Right forelimb (tissue), 1 donor: ENCODE data around the gene DGAT2.

Experiments
- DNase-seq: peaks from one replicate; pipeline ENCODE4 v3.0.0-alpha.2; 2018

The DGAT2 gene

DNA sequence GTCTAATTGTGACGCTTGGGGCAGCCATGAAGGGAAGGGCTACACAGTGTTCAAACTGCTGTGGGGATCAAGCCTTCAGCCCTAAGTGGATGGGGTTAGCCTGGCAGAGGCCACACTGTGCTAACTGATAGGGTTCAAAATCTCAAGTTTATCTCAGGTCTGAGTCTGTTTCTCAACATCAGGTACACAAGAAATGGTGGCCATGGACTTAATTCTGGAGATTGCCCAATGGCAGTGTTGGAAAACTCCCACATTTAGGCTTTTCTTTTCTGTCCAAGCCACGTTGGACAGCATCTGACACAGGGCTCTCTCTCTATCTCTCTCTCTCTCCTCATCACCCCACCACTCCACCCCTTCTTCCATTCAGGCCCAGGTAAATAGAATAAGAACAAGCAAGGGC lies 10.9 kb upstream of the DGAT2 start:
- DNase-seq: no peak

GRCh38 chr11:75759832-75760231 lies 8.7 kb upstream of the DGAT2 start:
- no peak for DNase-seq

- no peak for DNase-seq
Measured at GRCh38 chr11:75760243-75760642, 8.3 kb upstream of the DGAT2 start.

- DNase-seq: no peak
Measured at GRCh38 chr11:75760710-75761493, 7.7 kb upstream of the DGAT2 start.

- no peak for DNase-seq
Measured at GRCh38 chr11:75762158-75762557, 6.4 kb upstream of the DGAT2 start.

DNA sequence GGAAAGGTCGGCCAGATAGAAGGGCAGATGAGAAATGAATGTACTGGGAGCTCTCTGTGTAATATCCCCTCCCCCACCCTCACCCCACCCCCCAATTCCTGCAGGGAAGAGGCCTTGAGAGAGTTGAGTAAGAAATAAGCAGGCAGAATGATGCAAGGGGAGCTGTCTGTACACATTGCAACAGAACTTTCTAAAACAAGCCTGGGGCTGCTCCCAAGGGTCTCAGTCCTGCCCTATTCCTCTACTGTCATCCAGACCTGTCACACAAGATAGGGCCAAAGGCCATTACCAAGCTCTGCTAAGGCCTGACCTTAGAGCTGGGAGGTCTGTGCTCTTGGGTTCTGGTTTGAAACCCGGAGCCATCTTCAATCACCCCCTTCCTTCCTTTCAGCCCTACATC lies 5.7 kb upstream of the DGAT2 start:
- no peak for DNase-seq

DNA sequence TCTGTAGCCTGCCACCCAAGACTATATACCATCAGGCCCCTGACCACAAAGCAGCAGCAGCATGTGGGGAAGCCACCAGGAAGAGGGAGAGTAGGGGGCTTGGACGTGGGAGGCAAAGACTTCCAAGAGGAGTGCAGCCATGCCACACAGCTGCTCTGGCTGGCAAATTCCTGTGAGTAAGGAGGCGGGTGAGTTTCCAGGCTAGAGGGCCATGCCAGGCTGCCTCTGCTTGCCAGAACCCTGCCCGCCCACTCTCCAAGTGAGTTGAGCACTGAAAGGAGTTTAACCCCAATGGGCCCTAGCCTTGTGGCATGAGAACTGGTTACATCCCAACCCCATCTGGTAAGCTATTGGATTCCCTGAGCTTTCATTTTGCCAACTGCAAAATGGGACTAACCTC lies 4.7 kb upstream of the DGAT2 start:
- no peak for DNase-seq

DNA sequence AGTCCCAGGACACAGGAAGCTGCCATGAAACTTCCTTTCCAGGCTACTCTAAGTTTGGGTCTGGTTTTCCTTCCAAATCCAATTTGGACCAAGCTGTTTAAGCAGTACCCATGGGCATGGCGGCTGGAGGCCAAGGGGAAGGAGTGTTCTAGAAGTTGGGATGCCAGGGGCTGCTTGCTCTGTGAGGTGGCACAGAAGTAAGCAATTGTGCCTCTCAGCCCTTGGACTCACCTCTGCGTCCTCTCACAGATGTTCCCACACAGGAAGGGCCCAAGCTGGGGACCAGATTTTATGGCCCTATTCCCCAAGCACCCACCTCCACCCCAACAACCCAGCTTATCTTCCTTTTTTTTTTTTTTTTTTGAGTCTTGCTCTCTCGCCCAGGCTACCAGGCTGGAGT lies 3.5 kb upstream of the DGAT2 start:
- DNase-seq: no peak

DNA sequence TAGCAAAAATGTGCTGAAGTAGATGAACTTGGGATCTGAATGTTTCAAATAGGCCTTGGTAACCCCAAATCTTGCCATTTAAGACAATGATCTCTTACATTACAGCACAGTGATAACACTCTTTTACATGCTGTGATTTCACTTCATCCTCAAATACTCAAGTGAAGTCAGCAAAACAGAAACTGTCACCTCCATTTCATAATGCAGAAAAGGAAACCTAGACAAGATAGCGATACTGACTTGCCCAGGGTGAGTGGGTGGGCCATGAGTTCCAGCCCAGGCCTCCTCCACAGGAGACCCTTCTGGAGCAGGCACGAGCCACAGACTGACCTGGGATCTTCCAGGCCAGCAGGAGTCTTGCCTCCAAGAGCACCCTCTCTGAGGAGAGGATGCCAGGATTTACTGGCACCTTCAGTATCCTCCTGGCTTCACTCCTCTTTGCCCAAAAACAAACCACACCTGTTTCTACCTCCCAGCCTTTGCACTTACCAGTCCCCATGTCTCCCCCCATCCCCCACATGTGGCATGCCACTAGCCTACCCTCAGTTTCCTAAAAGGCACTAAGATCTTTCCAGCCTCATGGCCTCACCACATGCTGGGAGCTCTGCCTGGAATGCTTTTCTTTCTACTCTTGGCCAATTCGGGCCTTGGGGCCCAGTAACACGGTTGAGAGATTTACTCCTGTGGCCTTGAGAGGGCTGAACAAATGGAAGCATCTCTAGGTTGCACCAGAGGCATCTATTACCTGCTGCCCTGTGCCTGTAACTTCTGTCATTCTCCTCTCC lies 1.9 kb upstream of the DGAT2 start:
- no peak for DNase-seq

- no peak for DNase-seq
Measured at GRCh38 chr11:75767228-75767572, 1.4 kb upstream of the DGAT2 start.

- DNase-seq: no peak
Measured at GRCh38 chr11:75767793-75768111, 826 bp upstream of the DGAT2 start.

GRCh38 chr11:75768909-75769771 lies 562 bp downstream of the DGAT2 start:
- no peak for DNase-seq

- DNase-seq: no peak
Measured at GRCh38 chr11:75770102-75770501, 1.5 kb downstream of the DGAT2 start.

- no peak for DNase-seq
Measured at GRCh38 chr11:75771646-75772410, 3.2 kb downstream of the DGAT2 start.

DNA sequence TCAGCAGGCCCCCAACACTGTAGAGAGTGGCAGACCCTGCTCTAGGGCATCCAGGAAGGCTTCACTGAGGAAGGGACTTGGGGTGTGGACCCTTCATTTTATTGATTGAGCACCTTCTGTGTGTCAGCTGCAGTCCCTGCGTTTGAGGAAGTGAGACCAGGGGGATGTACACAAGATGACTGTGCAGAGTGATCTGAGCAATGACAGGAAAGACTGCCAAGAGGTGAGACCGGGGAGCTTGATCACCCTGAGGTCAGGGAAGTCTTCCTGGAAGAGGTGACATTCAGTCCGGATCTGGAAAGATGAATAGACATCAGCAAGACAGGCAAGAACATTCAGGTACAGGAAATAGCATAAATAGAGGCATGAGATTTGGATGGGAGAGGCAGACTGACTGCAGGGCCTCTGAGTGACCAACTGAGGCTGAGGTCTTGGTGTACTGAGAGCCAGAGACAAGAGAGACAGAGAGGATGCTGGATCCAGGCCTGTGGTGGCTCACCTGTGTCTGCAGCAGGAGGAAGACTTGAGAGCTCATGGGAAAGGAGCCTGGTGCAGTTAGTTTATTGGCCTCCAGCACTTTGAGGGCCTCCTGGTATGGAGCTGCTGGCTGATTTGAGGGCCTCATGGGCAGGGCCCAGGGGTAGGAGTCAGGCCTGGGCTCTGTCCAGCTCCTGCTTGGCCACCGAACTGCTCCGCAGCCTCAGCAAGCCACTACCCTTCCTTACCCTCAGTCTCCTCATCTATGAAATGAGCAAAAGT lies 5.2 kb downstream of the DGAT2 start:
- DNase-seq: no peak

DNA sequence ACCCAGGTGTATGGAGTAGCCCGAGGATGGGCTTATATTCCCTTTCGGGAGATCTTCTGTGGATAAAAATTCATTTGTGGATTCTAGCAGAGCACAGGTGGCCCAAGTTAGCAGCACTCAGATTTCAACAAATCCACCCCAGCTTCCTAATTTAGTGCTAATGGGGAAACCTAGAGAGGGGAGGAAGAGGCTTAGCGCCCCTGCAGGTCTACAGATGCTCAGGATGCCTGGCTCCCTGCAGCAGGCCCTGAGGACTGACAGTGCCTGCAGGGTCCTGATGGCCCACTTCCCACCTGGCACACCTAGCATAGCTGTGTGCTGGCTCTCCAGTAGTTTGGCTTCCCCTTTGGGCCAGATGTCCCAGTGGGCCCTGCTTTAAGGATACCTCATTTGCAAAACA lies 6.5 kb downstream of the DGAT2 start:
- DNase-seq: no peak

DNA sequence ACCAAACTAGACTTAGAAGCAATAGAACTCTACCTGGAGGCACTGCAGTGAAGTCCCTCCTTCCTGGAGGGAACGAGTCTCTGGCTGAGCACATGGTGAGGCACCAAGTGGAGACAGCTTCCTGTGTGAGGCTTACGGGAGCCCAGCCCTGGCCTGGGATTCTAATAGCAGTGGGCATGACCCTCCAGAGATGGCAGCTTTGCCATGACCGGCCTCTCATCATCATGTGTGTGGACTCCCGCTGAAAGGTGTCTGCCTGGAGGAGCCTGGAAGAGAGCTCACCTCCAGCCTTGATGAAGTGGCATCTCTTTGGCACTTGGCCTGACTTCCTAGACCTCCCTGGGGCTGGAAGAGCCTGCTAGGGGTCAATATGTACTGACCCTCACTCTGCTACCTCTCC lies 8.0 kb downstream of the DGAT2 start:
- DNase-seq: no peak

- DNase-seq: no peak
Measured at GRCh38 chr11:75777461-75778110, 9.0 kb downstream of the DGAT2 start.

DNA sequence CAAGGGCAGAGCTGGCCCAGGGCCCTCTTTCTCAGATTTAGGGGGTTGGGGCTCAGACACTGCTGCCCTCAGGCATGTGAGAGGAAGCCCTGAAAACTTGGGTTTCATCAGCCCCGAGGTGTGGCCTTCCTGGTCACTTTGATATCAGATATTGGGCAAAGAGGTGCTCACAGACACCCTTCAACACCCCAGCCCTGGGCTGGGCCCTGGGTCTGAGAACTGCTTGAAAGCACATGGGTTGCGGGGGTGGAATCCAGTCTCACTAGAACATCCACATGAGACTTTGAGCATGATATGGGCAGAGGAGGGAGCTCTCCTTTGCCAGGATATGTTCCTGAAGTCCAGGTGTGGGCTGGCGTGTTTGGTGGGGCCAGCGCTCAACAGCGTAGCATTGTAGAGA lies 10.4 kb downstream of the DGAT2 start:
- DNase-seq: no peak

DNA sequence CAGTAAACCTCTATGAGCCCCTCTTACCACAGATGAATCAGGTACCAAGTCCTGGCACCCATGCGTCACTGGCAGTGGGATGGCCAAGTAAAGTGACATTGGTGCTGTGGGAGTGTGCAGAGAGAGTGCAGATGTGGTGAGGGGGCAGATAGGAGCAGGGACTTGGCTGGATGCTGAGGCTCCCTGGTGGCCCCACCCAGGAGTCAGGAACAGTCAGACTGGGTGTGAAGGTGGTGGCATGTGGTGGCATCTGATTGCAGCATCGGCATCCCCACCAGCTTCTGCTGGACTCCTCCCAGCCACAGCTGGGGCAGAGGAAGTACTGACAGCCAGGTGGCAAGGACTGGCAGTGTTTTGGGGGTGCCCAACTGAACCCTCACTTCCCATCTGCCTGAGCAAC lies 11.4 kb downstream of the DGAT2 start:
- no peak for DNase-seq

- no peak for DNase-seq
Measured at GRCh38 chr11:75780888-75781287, 12.3 kb downstream of the DGAT2 start.

DNA sequence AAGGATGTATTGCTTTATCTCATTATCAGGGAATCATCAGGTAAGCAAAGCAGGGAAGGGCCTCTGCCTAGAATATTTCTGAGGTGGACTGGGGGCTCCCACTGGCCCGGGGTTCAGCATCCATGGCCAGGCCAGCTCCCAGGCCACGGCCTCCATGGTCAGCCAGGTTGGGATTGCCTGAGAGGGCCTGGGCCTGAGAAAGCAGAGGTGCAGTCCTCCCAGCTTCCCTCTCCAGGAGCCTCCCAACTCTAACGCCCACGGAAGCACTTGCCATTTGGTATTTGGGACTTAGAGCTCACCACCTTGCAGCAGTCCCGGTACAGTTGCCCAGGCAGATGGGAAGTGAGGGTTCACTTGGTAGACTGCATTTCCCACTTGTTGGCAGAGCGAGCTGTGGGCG lies 12.7 kb downstream of the DGAT2 start:
- no peak for DNase-seq
